GM19467 (cell line): ENCODE measurements around the gene HAUS7.
"Not testable (repeated sequence)": the region's sequence is repeated elsewhere in the genome, so short reads cannot be mapped to it uniquely, and the experiment has no call there.

Source experiments
- ATAC-seq: cut with Tn5 transposase; IDR thresholded peaks from one replicate; pipeline ENCODE4 v1.9.1; 2021; ENCODE audit warnings: mild to moderate bottlenecking, moderate library complexity; ENCODE audit not compliant: unreplicated experiment

HAUS7 gene

GRCh38 chrX:153411255-153411987, 59.0 kb downstream of the HAUS7 start, which contains the start of gene ZFP92:
ZFP92 (plus strand) TSS chrX:153411472; CDS start chrX:153418323, 6,851 bp downstream.
- no peak for ATAC-seq

GRCh38 chrX:153410888-153411254, 59.5 kb downstream of the HAUS7 start:
- ATAC-seq = no peak

GRCh38 chrX:153410373-153410772, 60.0 kb downstream of the HAUS7 start:
- ATAC-seq = no peak

GRCh38 chrX:153409414-153410101, 60.8 kb downstream of the HAUS7 start:
- ATAC-seq = no peak

GRCh38 chrX:153408871-153409351, 61.5 kb downstream of the HAUS7 start:
- ATAC-seq = no peak

- no peak for ATAC-seq
These were observed 62.1 kb downstream of the HAUS7 start for GRCh38 chrX:153408221-153408721.

GRCh38 chrX:153407736-153408135, 62.6 kb downstream of the HAUS7 start:
- no peak for ATAC-seq

- ATAC-seq = no peak
These were observed 63.5 kb downstream of the HAUS7 start for GRCh38 chrX:153406903-153407302.

GRCh38 chrX:153406011-153406410, 64.4 kb downstream of the HAUS7 start:
- no peak for ATAC-seq

GRCh38 chrX:153405426-153405825, 65.0 kb downstream of the HAUS7 start:
- ATAC-seq = no peak

- not testable (repeated sequence) for ATAC-seq
These were observed 66.0 kb downstream of the HAUS7 start for GRCh38 chrX:153404333-153404732.

GRCh38 chrX:153401133-153401764, 69.1 kb downstream of the HAUS7 start, which contains the start of gene PNMA6E:
PNMA6E (minus strand) TSS chrX:153401350; CDS start chrX:153398849, 2,501 bp downstream.
- ATAC-seq = no peak

GRCh38 chrX:153400146-153401132, 69.9 kb downstream of the HAUS7 start:
- ATAC-seq = no peak

GRCh38 chrX:153398275-153398960, 72.0 kb downstream of the HAUS7 start:
- no peak for ATAC-seq
